Measurements from ENCODE around the gene PPP2R5E. TPM values are rescaled to one million over a fixed set of nuclear protein-coding genes. Genes with fewer than 3 reads are reported as not detected.

The PPP2R5E gene
- total and polyA plus RNA-seq, 3 donors from 2014 or later = 18.8 to 33.6 (median 21.6) TPM

DNA sequence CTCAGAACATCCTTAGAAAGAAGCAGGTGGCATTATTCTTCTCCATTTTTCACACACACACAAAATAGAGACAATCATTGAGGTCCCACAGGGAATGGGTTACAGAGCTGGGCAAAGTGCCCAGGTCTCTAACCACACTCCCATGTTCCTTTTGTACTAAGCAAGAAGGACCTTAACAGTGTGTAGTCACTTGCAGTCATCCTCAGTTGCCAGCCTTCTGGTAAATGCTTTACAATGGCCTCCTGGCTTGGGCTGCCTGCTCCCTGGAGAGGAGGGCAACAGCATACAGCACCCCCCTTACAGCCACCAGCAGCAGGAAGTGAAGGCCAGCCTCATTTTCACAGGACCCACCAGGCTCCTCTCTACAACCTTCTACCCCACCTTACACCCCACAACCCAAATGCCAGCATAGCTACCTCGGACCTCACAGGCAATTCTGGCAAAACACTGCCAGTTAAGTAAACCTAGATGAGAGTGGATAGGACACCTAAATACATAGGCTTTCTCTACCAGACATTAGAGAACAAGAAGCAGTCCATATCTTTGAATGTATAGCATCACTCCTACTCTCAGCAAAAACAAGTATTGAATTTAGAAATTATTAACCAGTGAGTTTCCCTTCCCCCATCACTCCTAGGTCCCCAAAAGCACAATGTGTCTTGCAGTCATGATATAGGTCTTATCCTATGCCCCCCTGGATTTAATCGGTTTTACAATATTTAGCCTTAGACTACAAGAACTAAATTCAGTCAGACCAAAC is 88.1 kb downstream of the PPP2R5E start:
- intact Hi-C loops (cut with DNase I; ENCODE audit: low total_unique reads) = no loop called here
- no peaks in the 10 kb centered on the region for H3K9me3 ChIP-seq
- 81 to 96% methylated on average over 2 of the region's 2 CpGs for WGBS, 2 donors
- no peaks in the 10 kb centered on the region for H3K4me1 ChIP-seq
- H3K27me3 ChIP-seq = no peaks in the 10 kb centered on the region
- DNase-seq = no peak
- TF ChIP-seq POLR2A (IDR thresholded peaks at IDR 0.05) = no peak
- TF ChIP-seq, protein P1, sequence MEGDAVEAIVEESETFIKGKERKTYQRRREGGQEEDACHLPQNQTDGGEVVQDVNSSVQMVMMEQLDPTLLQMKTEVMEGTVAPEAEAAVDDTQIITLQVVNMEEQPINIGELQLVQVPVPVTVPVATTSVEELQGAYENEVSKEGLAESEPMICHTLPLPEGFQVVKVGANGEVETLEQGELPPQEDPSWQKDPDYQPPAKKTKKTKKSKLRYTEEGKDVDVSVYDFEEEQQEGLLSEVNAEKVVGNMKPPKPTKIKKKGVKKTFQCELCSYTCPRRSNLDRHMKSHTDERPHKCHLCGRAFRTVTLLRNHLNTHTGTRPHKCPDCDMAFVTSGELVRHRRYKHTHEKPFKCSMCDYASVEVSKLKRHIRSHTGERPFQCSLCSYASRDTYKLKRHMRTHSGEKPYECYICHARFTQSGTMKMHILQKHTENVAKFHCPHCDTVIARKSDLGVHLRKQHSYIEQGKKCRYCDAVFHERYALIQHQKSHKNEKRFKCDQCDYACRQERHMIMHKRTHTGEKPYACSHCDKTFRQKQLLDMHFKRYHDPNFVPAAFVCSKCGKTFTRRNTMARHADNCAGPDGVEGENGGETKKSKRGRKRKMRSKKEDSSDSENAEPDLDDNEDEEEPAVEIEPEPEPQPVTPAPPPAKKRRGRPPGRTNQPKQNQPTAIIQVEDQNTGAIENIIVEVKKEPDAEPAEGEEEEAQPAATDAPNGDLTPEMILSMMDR (IDR thresholded peaks at IDR 0.05) = no peak
- no peak overlapping the region for H3K4me3 ChIP-seq
- no peaks in the 10 kb centered on the region for H3K36me3 ChIP-seq (ENCODE audit: low read depth, missing control alignments)
- H3K27ac ChIP-seq = no peak overlapping the region

- Histone ChIP-seq H3K4me3 (no peak overlapping the region), H3K9me3 (no peaks in the 10 kb centered on the region), H3K27me3 (no peaks in the 10 kb centered on the region), H3K36me3 (ENCODE audit: low read depth, missing control alignments) (no peaks in the 10 kb centered on the region), H3K4me1 (no peaks in the 10 kb centered on the region), H3K27ac (no peak overlapping the region)
- intact Hi-C loops (cut with DNase I; ENCODE audit: low total_unique reads) = no loop called here
- DNase-seq = no peak
- no peak for TF ChIP-seq POLR2A (IDR thresholded peaks at IDR 0.05)
- TF ChIP-seq, protein P1 (IDR thresholded peaks at IDR 0.05) = no peak
- WGBS, 2 donors = 86 to 96% methylated on average over 3 of the region's 3 CpGs
Measured at GRCh38 chr14:63454436-63454835, 88.7 kb downstream of the PPP2R5E start.

DNA sequence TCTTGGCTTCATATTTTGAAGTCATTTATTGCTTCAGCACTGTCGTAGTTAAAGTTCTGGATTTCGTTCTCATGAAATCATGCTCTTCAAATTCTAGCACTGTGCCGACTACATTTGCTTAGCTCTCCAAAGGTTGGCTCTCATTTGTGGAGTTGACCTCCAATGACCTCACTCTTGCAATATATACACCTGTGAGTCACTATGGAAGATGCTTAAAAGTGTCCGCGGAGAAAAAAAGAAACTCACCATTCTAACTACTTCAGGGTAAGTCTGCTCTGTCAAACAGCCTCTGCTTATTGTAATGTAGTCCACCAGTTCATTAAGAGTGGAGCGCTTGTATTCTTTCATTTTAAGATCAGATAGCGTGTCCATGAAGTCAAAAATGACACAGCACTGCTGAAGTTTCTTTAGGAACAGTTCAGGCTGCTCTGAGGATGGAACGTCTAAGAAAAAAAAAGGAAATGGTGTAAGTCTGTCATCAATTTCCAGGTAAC is 89.7 kb downstream of the PPP2R5E start:
- H3K36me3 ChIP-seq (ENCODE audit: low read depth, missing control alignments) = no peaks in the 10 kb centered on the region
- H3K27ac ChIP-seq = no peak overlapping the region
- intact Hi-C loops (cut with DNase I; ENCODE audit: low total_unique reads) = no loop called here
- no peaks in the 10 kb centered on the region for H3K4me1 ChIP-seq
- H3K4me3 ChIP-seq = no peak overlapping the region
- DNase-seq = no peak
- 79 to 81% methylated on average over 8 of the region's 8 CpGs for WGBS, 2 donors
- no peaks in the 10 kb centered on the region for H3K27me3 ChIP-seq
- H3K9me3 ChIP-seq = no peaks in the 10 kb centered on the region
- TF ChIP-seq POLR2A (IDR thresholded peaks at IDR 0.05) = no peak

GRCh38 chr14:63452796-63453195 is 90.4 kb downstream of the PPP2R5E start:
- Histone ChIP-seq H3K9me3 (no peaks in the 10 kb centered on the region), H3K4me3 (no peak overlapping the region), H3K4me1 (no peaks in the 10 kb centered on the region), H3K27me3 (no peaks in the 10 kb centered on the region), H3K36me3 (ENCODE audit: low read depth, missing control alignments) (no peaks in the 10 kb centered on the region), H3K27ac (no peak overlapping the region)
- TF ChIP-seq POLR2A (IDR thresholded peaks at IDR 0.05) = no peak
- DNase-seq = no peak
- intact Hi-C loops (cut with DNase I; ENCODE audit: low total_unique reads) = no loop called here
- WGBS, 2 donors = 83 to 84% methylated on average over 3 of the region's 3 CpGs

DNA sequence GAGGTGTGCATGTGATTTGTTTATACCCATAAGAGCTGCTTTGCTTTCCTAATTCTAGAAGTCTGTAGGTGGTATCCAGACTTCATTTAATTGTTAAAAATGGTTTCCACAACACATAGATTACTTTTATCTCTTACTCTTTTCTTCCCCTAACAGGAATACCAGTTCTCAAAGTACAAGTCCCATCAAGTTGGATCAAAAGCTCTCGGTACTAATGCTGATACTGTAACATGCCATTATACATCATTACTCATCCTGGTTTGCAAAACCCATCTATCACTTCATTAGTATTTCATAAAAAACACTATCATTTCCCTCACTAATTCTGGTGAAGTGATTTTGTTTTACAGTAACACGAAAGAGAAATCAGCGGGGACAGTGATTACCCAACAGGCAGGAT is 94.3 kb downstream of the PPP2R5E start:
- intact Hi-C loops (cut with DNase I; ENCODE audit: low total_unique reads) = no loop called here
- H3K4me1 ChIP-seq = no peaks in the 10 kb centered on the region
- no peak for TF ChIP-seq POLR2A (IDR thresholded peaks at IDR 0.05)
- TF ChIP-seq, protein P1 (IDR thresholded peaks at IDR 0.05) = no peak
- no peak for DNase-seq
- H3K36me3 ChIP-seq (ENCODE audit: low read depth, missing control alignments) = no peaks in the 10 kb centered on the region
- 90 to 95% methylated on average over 3 of the region's 3 CpGs for WGBS, 2 donors
- H3K27ac ChIP-seq = no peak overlapping the region
- no peaks in the 10 kb centered on the region for H3K9me3 ChIP-seq
- H3K27me3 ChIP-seq = no peaks in the 10 kb centered on the region
- H3K4me3 ChIP-seq = no peak overlapping the region

DNA sequence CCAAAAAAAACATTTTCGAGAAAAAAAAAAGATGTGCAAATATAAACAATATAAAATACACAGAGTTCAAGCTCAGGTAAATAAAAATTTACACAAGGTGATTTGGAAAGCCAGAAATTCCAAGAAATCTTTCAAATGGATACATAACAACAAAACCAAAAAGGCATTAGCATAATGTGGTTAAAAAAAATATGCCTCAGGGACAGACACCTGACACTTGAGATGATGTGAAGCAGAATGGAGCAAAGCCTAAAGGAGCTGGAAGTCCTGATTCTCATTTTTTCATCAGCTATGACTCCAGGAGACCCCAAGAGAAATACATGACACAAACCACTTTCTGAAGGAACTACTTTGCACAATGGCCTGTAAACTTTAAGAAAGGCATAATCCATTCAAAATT is 98.6 kb downstream of the PPP2R5E start:
- no peaks in the 10 kb centered on the region for H3K27me3 ChIP-seq
- intact Hi-C loops (cut with DNase I; ENCODE audit: low total_unique reads) = no loop called here
- no peaks in the 10 kb centered on the region for H3K9me3 ChIP-seq
- H3K36me3 ChIP-seq (ENCODE audit: low read depth, missing control alignments) = no peaks in the 10 kb centered on the region
- TF ChIP-seq, protein P1 (IDR thresholded peaks at IDR 0.05) = no peak
- no peak for TF ChIP-seq POLR2A (IDR thresholded peaks at IDR 0.05)
- 87 to 94% methylated on average over 1 of the region's 1 CpG for WGBS, 2 donors
- no peak overlapping the region for H3K27ac ChIP-seq
- DNase-seq = no peak
- H3K4me3 ChIP-seq = no peak overlapping the region
- no peaks in the 10 kb centered on the region for H3K4me1 ChIP-seq

Data from testis (tissue), 3 donors.